Cardiac septum (tissue), 1 donor: ENCODE results near the gene P3H1. TPM values are rescaled to one million over a fixed set of nuclear protein-coding genes. Genes with fewer than 3 reads are reported as not detected.
A peak's percentile ranks its signal among the peaks of the same experiment; 100 is the strongest.
"Not testable (repeated sequence)": the region's sequence is repeated elsewhere in the genome, so short reads cannot be mapped to it uniquely, and the experiment has no call there.

Experiments used
- DNase-seq: peaks from one replicate; pipeline ENCODE4 v3.0.0-alpha.2; 2020; ENCODE audit warnings: low spot score
- intact Hi-C: fragments of 100-400 bp; cut with DNase I; formaldehyde crosslinking; loops from one replicate; pipeline ENCODE4 v1.14.0; 2022
- total RNA-seq: library from RNA; stranded (reverse); fragmentation: NEBNext Ultra II Directional; extraction: Animal tissue kit (Norgen Biotek cat#: 25700); gene quantifications from one replicate; pipeline ENCODE4 v1.2.1, GENCODE V29; 2021
- donor health status: DM: no; HTN: no; CAD: no.

The P3H1 gene
- total RNA-seq, 1 donor from 2014 or later: 12.2 TPM

DNA sequence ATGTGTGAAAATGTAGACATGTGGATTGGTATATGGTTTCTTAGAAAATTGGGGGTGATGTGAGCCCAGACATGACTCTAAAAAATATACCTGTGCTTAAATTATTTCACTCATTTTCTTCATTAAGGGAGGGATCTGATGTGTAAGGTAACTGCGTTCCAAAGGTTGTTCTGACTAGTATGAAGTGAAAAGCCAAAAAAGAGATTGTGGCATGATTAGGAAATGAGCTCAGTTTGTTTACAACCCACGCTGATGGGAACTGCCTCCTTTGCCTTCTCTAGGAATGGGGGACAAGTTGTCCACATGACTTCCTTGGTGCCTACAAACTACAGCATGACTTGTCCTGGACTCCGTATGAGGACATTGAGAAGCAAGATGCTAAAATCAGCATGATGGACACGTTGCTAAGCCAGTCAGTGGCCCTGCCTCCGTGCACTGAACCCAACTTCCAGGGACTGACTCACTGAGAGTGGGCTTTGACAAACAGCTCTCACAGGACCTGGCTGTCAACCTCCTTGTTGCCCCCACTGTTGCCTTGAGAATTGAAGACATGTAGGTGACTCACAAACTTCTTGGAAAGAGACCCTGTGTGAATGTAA lies 8.2 kb upstream of the P3H1 start:
- intact Hi-C loops: no loop called here
- no peak for DNase-seq

DNA sequence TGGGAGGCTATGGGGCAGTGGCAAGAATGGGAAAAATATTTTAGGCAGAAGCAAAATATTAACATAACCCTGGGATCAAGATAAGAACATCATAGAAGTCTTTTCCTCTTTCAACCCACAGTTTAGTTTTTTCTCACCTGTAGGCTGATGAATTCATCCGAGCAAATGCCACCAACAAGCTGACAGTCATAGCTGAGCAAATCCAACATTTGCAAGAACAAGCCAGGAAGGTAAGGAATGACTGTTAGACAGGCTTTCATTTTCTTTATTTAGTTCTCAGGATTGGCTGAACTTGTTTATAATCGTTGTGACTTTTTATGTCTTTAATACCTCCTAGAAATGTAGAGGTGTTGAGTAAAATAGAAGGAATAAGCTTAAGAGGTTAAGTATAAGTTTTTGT lies 6.6 kb upstream of the P3H1 start:
- intact Hi-C loops: no loop called here
- no peak for DNase-seq

DNA sequence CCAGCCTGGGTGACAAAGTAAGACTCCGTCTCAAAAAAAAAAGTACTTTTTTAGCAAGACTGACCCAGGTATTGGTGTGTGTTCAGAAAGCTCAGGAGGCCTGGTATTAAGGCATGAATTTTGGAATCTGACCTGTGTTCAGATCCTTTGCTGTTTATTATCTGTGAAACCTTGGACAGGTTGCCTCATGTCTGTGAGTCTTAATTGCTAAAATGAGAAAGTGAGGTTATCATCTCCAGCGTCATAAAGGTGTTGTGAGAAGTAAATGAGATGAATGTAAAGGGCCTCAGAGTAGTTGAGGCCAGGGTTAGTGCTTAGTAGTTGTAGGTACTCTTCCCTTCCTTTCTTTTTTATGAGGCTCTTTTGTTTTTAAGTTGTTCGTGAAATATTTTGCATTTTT lies 3.0 kb upstream of the P3H1 start:
- no peak for DNase-seq
- intact Hi-C loops: loop anchor here (5.0 kb wide), 1 partner anchor 88 kb away; the partner anchor contains the start of gene YBX1

DNA sequence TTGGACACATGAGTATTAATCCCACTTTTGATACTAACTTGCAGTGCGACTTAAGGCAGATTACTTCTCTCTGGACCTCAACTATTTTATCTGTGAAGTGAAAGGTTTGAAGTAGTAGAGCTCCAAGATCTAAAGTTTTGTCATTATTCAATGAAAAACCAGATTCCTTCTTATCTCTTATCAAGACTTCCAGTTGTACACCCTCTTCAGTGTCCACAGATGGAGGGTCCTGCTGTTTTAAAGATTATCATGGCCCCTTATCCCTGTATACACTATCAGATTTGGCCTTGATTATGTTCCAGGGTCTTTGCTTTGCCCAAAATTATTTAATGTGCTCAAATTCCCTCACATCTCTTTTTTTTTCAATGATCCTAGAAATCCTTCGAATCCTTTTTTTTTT lies 1.3 kb upstream of the P3H1 start:
- intact Hi-C loops: loop anchor here (5.0 kb wide), 1 partner anchor 86 kb away; the partner anchor contains the start of gene YBX1
- DNase-seq: no peak

GRCh38 chr1:42767510-42768000 lies 727 bp upstream of the P3H1 start:
- intact Hi-C loops: loop anchor here (2.0 to 5.0 kb wide), 3 partner anchors 49 to 85 kb away; partner anchors contain the start of genes ERMAP, SVBP, YBX1 and ZNF691
- no peak for DNase-seq

- DNase-seq: no peak
- intact Hi-C loops: loop anchor here (2.0 to 5.0 kb wide), 3 partner anchors 51 to 84 kb away; partner anchors contain the start of genes ERMAP, SVBP, YBX1 and ZNF691
Measured at GRCh38 chr1:42765832-42766740, 742 bp downstream of the P3H1 start.

DNA sequence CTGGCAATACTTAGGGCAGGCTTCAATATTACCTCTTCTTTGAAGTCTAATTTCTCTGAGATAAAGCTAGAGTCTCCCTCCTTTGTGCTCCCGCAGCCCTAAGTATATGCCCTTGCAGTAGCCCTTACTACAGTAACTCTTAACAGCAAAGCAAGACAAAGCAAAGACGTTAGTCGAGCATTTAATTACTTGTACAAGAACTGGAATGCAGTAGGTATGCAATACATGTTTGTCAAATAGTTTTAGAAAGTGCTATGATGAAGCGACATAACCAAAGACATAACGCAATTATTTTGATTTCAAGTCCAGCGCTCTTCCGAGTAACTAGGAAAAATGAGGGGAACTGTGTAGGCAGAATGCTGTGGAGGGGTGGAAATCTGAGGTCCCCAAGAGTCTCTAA lies 1.6 kb downstream of the P3H1 start:
- intact Hi-C loops: loop anchor here (5.0 kb wide), 1 partner anchor 83 kb away; the partner anchor contains the start of gene YBX1
- no peak for DNase-seq

DNA sequence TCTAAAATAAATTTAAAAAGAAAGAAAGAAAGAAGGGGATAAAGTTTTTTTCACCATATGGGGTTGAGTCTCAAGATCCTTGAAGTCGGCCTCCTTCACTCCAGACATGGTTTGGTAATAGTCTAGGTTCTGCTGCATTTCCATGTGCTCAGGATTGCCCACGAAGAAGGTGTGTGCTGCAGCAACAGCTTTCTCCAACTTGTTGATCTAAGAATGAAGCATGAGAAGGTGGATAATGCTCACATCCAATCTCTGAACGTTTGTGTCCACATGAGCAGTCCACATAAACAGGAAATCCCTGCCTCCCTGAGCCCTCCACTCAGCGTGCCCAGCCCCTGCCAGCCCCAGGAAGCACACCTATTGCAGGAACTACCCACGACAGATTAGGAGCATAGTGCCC lies 4.6 kb downstream of the P3H1 start:
- no peak for DNase-seq
- intact Hi-C loops: no loop called here

DNA sequence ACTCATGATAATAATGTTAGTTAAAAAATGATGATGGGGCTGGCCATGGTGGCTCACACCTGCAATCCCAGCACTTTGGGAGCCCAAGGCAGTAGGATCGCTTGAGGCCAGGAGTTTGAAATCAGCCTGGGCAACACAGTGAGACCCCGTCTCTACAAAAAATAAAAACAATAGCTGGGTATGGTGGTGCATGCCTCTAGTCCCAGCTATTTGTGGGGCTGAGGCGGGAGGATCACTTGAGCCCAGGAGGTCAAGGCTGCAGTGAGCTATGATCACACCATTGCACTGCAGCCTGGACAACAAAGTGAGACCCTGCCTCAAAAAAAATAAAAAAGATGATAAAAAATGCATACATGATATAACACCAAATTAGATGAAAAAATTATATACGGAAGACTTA lies 5.3 kb downstream of the P3H1 start:
- no peak for DNase-seq
- intact Hi-C loops: no loop called here

GRCh38 chr1:42759114-42759513 lies 7.7 kb downstream of the P3H1 start:
- DNase-seq: no peak
- intact Hi-C loops: no loop called here

GRCh38 chr1:42758641-42759040 lies 8.2 kb downstream of the P3H1 start:
- no peak for DNase-seq
- intact Hi-C loops: no loop called here

DNA sequence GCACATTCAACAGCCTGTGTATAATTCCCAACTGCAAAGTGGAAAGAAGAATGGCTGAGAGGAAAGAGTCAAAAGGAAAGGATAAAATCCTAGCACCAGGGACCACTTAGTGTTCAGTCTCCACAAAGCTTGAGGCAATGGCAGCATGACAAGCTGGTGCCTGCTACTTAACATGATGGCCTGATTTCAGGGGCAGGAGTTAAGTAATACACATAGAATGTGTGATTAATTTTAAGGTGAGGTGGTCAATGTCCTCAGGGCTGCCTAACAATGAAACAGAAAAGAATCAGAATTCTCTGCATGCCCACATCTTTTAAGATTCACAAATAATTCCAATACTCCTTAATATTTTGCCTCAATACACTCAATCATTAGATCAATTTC lies 8.9 kb downstream of the P3H1 start:
- intact Hi-C loops: no loop called here
- no peak for DNase-seq

GRCh38 chr1:42756956-42757891 lies 9.6 kb downstream of the P3H1 start:
- no peak for DNase-seq
- intact Hi-C loops: no loop called here

- intact Hi-C loops: no loop called here
- no peak for DNase-seq
Measured at GRCh38 chr1:42753070-42753469, 13.8 kb downstream of the P3H1 start.

GRCh38 chr1:42752284-42752683 lies 14.5 kb downstream of the P3H1 start:
- DNase-seq: peak; percentile 50
- intact Hi-C loops: no loop called here

GRCh38 chr1:42751511-42752070 lies 15.2 kb downstream of the P3H1 start:
- DNase-seq, intact Hi-C loops: not testable (repeated sequence)

DNA sequence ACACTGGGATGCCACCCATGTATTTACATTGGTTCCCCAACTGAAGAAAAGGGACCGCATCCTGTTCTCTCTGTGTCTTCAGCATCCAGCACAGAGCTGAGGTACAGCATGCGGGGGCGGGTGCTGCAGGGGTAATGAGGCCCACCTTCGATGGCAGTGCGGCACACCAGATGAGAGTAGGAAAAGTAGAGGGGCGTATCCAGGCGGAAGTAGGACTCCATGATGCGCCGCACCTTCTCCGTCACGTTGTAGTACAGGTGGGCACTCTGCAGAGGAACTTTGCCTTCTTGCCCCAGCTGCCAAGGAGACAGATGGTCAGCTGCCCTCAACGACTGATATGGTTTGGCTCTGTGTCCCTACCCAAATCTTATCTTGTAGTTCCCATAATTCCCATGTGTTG lies 16.8 kb downstream of the P3H1 start:
- DNase-seq: peak; percentile 19
- intact Hi-C loops: no loop called here

- DNase-seq: peak; percentile 33
- intact Hi-C loops: loop anchor here (5.0 to 10.0 kb wide), 2 partner anchors 404 to 601 kb away; no protein-coding TSS in a partner anchor
Measured at GRCh38 chr1:42748461-42749410, 18.1 kb downstream of the P3H1 start.
